Caco-2 (cell line): Measurements from ENCODE around the gene ZKSCAN1. TPM values are rescaled to one million over a fixed set of nuclear protein-coding genes. Genes with fewer than 3 reads are reported as not detected.
A peak's percentile ranks its signal among the peaks of the same experiment; 100 is the strongest.
"Not testable (repeated sequence)": the region's sequence is repeated elsewhere in the genome, so short reads cannot be mapped to it uniquely, and the experiment has no call there.

ENCODE experiments used
- Bru-seq: library from RNA; stranded (reverse); fragments of 400-500 nt; gene quantifications from one replicate; lab custom pipeline; 2021; lab: Mats Ljungman, UMichigan
- BruChase-seq, 2 experiments: library from RNA; stranded (reverse); fragments of 400-500 nt; gene quantifications; one replicate each; lab custom pipeline; 2021; lab: Mats Ljungman, UMichigan
- BruUV-seq: library from RNA; stranded (reverse); fragments of 400-500 nt; replicated peaks from 2 replicates; lab custom pipeline; 2021; lab: Mats Ljungman, UMichigan
- CTCF ChIA-PET: fragments of 300-600 bp; sonication (Branson Sonifier 250); formaldehyde crosslinking; loops from one replicate; lab custom pipeline; 2022; ENCODE audit warnings: antibody characterized with exemption; lab: Charles Lee
- POLR2A ChIA-PET: fragments of 300-600 bp; sonication (Branson Sonifier 250); formaldehyde crosslinking; loops from one replicate; lab custom pipeline; 2022; ENCODE audit warnings: antibody characterized with exemption; lab: Charles Lee
- DNase-seq, 2 experiments: peaks; one replicate each; pipeline versions ENCODE4 v3.0.0 to v3.0.0-alpha.2; 2020 to 2022
- H3K27me3 ChIP-seq: replicated peaks from 2 replicates; pipeline ENCODE4 v1.6.0; 2011; ENCODE audit warnings: low read length; ENCODE audit not compliant: control insufficient read depth, insufficient read depth
- H3K36me3 ChIP-seq: 2 replicates; pipeline ENCODE4 v1.5.1; 2011; ENCODE audit warnings: low read length; ENCODE audit not compliant: control insufficient read depth, insufficient read depth
- H3K4me1 ChIP-seq: fragments of 250-450 bp; sonication (Bioruptor Pico); 2 replicates; pipeline ENCODE4 v1.5.1; 2020; ENCODE audit warnings: mild to moderate bottlenecking
- H3K4me3 ChIP-seq: 2 replicates; pipeline ENCODE4 v1.5.1; 2011; ENCODE audit warnings: low read depth, mild to moderate bottlenecking, control low read depth, low read length
- H3K9me3 ChIP-seq: fragments of 250-450 bp; sonication (Bioruptor Pico); 2 replicates; pipeline ENCODE4 v1.5.1; 2020; ENCODE audit warnings: mild to moderate bottlenecking, moderate library complexity
- H3K27ac Mint-ChIP-seq: one replicate; pipeline ENCODE4 v1.8.0; 2022; ENCODE audit warnings: mixed read lengths; ENCODE audit not compliant: unreplicated experiment
- H3K27me3 Mint-ChIP-seq: one replicate; pipeline ENCODE4 v1.8.0; 2022; ENCODE audit warnings: mixed read lengths; ENCODE audit not compliant: insufficient read depth, unreplicated experiment
- H3K36me3 Mint-ChIP-seq: one replicate; pipeline ENCODE4 v1.8.0; 2022; ENCODE audit warnings: mild to moderate bottlenecking, mixed read lengths; ENCODE audit not compliant: insufficient read depth, unreplicated experiment
- H3K4me1 Mint-ChIP-seq: one replicate; pipeline ENCODE4 v1.8.0; 2022; ENCODE audit warnings: low read depth, mixed read lengths; ENCODE audit not compliant: unreplicated experiment
- H3K4me3 Mint-ChIP-seq: one replicate; pipeline ENCODE4 v1.8.0; 2022; ENCODE audit warnings: mild to moderate bottlenecking, moderate library complexity, mixed read lengths; ENCODE audit not compliant: unreplicated experiment
- H3K9me3 Mint-ChIP-seq: one replicate; pipeline ENCODE4 v1.8.0; 2022; ENCODE audit warnings: mixed read lengths; ENCODE audit not compliant: unreplicated experiment
- CTCF ChIP-seq, 2 experiments: fragments of 200-600 bp in 1 of 2; IDR thresholded peaks; 1 replicate in 1 of 2; 2 replicates in 1 of 2; pipeline versions ENCODE4 v1.5.1 to v1.8.0; 2011 to 2022; ENCODE audit warnings: antibody characterized with exemption in 1 of 2, control low read depth in 1 of 2, inconsistent platforms in 1 of 2, low read depth in 1 of 2, low read length in 1 of 2, mild to moderate bottlenecking in 1 of 2, moderate library complexity in 1 of 2; ENCODE audit not compliant: insufficient read depth in 1 of 2, severe bottlenecking in 1 of 2, unreplicated experiment in 1 of 2
- intact Hi-C: fragments of 100-400 bp; cut with micrococcal nuclease; formaldehyde crosslinking; loops from one replicate; pipeline ENCODE4 v1.10.0; 2022; ENCODE audit not compliant: unreplicated experiment
- long read RNA-seq: library from polyadenylated mRNA; stranded (forward); transcript quantifications from one replicate; pipeline ENCODE4 v2.0.0, GENCODE V29; 2022
- total RNA-seq: library from RNA; stranded (reverse); gene quantifications from 2 replicates; pipeline ENCODE4 v1.2.3, GENCODE V29; 2022

The ZKSCAN1 gene
- 44.8 and 47.5 TPM in 2 replicates for total RNA-seq
- percentile 90 among the genes with signal in this experiment for Bru-seq, nascent RNA
- percentile 92 among the genes with signal in this experiment for BruChase-seq, experiment 1, labeled RNA remaining after a 2-hour chase
- percentile 91 among the genes with signal in this experiment for BruChase-seq, experiment 2, labeled RNA remaining after a 6-hour chase
- long read RNA-seq, full-length matches to known transcripts, result 6 of 19 reads
- long read RNA-seq, partial matches to known transcripts, result 2 of 19 reads
- long read RNA-seq, other reads (novel, unspliced or antisense), result 11 of 19 reads

GRCh38 chr7:100015232-100016214 lies at the start of gene ZKSCAN1:
TSS of gene ZKSCAN1 (plus strand) at chr7:100015596. CDS start at chr7:100023507, 7,911 bp downstream.
- intact Hi-C loops, result loop anchor here (1.0 kb wide), 3 partner anchors 12 to 38 kb away; no protein-coding TSS in a partner anchor
- BruUV-seq, result no TSS peak
- no peak for TF ChIP-seq CTCF (IDR thresholded peaks at IDR 0.05; ENCODE audit: insufficient read depth in 1 of 2, low read depth in 1 of 2, low read length in 1 of 2, severe bottlenecking in 1 of 2, unreplicated experiment in 1 of 2)

GRCh38 chr7:99969298-99969697 lies 46.1 kb upstream of the ZKSCAN1 start:
- Mint-ChIP-seq H3K27me3 (peaks cover 23% of the 10 kb centered on the region), H3K27ac (no peak overlapping the region), H3K4me1 (no peaks in the 10 kb centered on the region), H3K4me3 (no peak overlapping the region), H3K9me3 (no peaks in the 10 kb centered on the region), H3K36me3 (no peaks in the 10 kb centered on the region)
- no peaks in the 10 kb centered on the region for H3K9me3 ChIP-seq
- H3K27me3 ChIP-seq, result no peaks in the 10 kb centered on the region
- no peaks in the 10 kb centered on the region for H3K36me3 ChIP-seq
- intact Hi-C loops, result no loop called here
- no TSS peak for BruUV-seq
- TF ChIP-seq CTCF (IDR thresholded peaks at IDR 0.05; ENCODE audit: insufficient read depth in 1 of 2, low read depth in 1 of 2, low read length in 1 of 2, severe bottlenecking in 1 of 2, unreplicated experiment in 1 of 2), result no peak
- DNase-seq, result no peak
- CTCF ChIA-PET, result interaction anchor here (0.6 kb wide), 1 partner anchor 22 kb away, joined by 3 read pairs; no protein-coding TSS in a partner anchor
- POLR2A ChIA-PET, result no interaction called here
- H3K4me3 ChIP-seq, result no peak overlapping the region
- no peaks in the 10 kb centered on the region for H3K4me1 ChIP-seq

More at GRCh38 chr7:100015232-100016214, at the start of gene ZKSCAN1:
- ChIA-PET CTCF (interaction anchor here (0.6 to 1.3 kb wide), 3 partner anchors 12 to 67 kb away, joined by 3 to 6 read pairs (median 3); no protein-coding TSS in a partner anchor), POLR2A (interaction anchor here (0.6 to 1.7 kb wide), 10 partner anchors 9 to 399 kb away, joined by 3 to 14 read pairs (median 4); partner anchors contain the start of genes TRIM4 and ZSCAN25)
- Histone ChIP-seq H3K27me3 (no peaks in the 10 kb centered on the region), H3K4me1 (peaks cover 18% of the 10 kb centered on the region), H3K4me3 (peak within 1 kb of the TSS; percentile 82), H3K9me3 (no peaks in the 10 kb centered on the region), H3K36me3 (no peaks in the 10 kb centered on the region)
- Mint-ChIP-seq H3K36me3 (peaks cover 40% of the 10 kb centered on the region), H3K27me3 (no peaks in the 10 kb centered on the region), H3K4me1 (peaks cover 14% of the 10 kb centered on the region), H3K27ac (peak within 1 kb of the TSS; percentile 90), H3K4me3 (peak within 1 kb of the TSS; percentile 91), H3K9me3 (no peaks in the 10 kb centered on the region)
- peak; percentile 86 to 90 for DNase-seq

- H3K9me3 Mint-ChIP-seq, intact Hi-C loops, H3K36me3 Mint-ChIP-seq, POLR2A ChIA-PET, H3K27me3 ChIP-seq, BruUV-seq, H3K4me3 ChIP-seq, H3K27ac Mint-ChIP-seq, H3K4me1 ChIP-seq, H3K36me3 ChIP-seq, H3K9me3 ChIP-seq, CTCF ChIA-PET, H3K4me1 Mint-ChIP-seq, DNase-seq, H3K4me3 Mint-ChIP-seq: not testable (repeated sequence)
- H3K27me3 Mint-ChIP-seq, result peaks cover 19% of the 10 kb centered on the region
Observed at GRCh38 chr7:99969813-99970212, 45.6 kb upstream of the ZKSCAN1 start.
